GM12878 (cell line): Measurements from ENCODE around the gene GLE1. TPM values are rescaled to one million over a fixed set of nuclear protein-coding genes. Genes with fewer than 3 reads are reported as not detected.
A peak's percentile ranks its signal among the peaks of the same experiment; 100 is the strongest.

ENCODE experiments used
- ATAC-seq: fragments of 200-7000 bp; cut with Tn5 transposase; 3 replicates; pipeline ENCODE4 v1.9.1; 2020; ENCODE audit warnings: mild to moderate bottlenecking, moderate library complexity
- BruUV-seq: library from RNA; stranded (reverse); fragments of 400-500 nt; replicated peaks from 2 replicates; lab custom pipeline; 2021; lab: Mats Ljungman, UMichigan
- CTCF ChIA-PET: fragments of 300-600 bp; sonication (Branson Sonifier 250); formaldehyde crosslinking; extraction: SDS; loops from one replicate; lab custom pipeline; 2021; ENCODE audit warnings: inconsistent platforms; lab: Yijun Ruan, JAX
- POLR2A ChIA-PET: fragments of 350-600 bp; formaldehyde crosslinking; extraction: SDS; loops from one replicate; lab custom pipeline; 2021; ENCODE audit warnings: inconsistent platforms; lab: Charles Lee
- RAD21 ChIA-PET: fragments of 300-600 bp; sonication (Branson Sonifier 250); formaldehyde crosslinking; loops from one replicate; lab custom pipeline; 2023; ENCODE audit warnings: antibody characterized with exemption; ENCODE audit not compliant: unreplicated experiment; lab: Charles Lee
- SMC1A ChIA-PET: fragments of 300-600 bp; sonication (Branson Sonifier 250); formaldehyde crosslinking; loops from one replicate; lab custom pipeline; 2023; ENCODE audit not compliant: unreplicated experiment, uncharacterized antibody; lab: Charles Lee
- DNase-seq: peaks from one replicate; pipeline ENCODE4 v3.0.0-alpha.2; 2011; ENCODE audit warnings: low read depth, low spot score
- FAIRE-seq: peaks from 3 replicates; lab custom pipeline; 2011; peaks lifted over from hg19 to GRCh38; lab: Jason Lieb, UNC
- H2AFZ ChIP-seq: 2 replicates; pipeline ENCODE4 v1.6.0; 2011; ENCODE audit warnings: low read depth, low read length, control low read depth; ENCODE audit not compliant: control insufficient read depth
- H3K27ac ChIP-seq: 2 replicates; pipeline ENCODE4 v1.5.1; 2011; ENCODE audit warnings: control low read depth; ENCODE audit not compliant: control insufficient read depth, insufficient read depth
- H3K27me3 ChIP-seq, 2 experiments: replicated peaks in 1 of 2; 2 replicates each; pipeline versions ENCODE4 v1.6.0 to v1.6.1; 2011; ENCODE audit warnings: low read length in 1 of 2; ENCODE audit not compliant: control insufficient read depth in 2 of 2, insufficient read depth in 2 of 2
- H3K36me3 ChIP-seq, 2 experiments: 2 replicates each; pipeline ENCODE4 v1.5.1; 2011; ENCODE audit warnings: low read length in 1 of 2; ENCODE audit not compliant: control insufficient read depth in 2 of 2, insufficient read depth in 2 of 2
- H3K4me1 ChIP-seq: 2 replicates; pipeline ENCODE4 v1.6.1; 2011; ENCODE audit warnings: mild to moderate bottlenecking, low read length, moderate library complexity, mixed read lengths; ENCODE audit not compliant: control insufficient read depth, insufficient read depth
- H3K4me2 ChIP-seq: 2 replicates; pipeline ENCODE4 v1.6.0; 2011; ENCODE audit warnings: control low read depth; ENCODE audit not compliant: control insufficient read depth, insufficient read depth
- H3K4me3 ChIP-seq: fragments of 200-600 bp; sonication (generic); 2 replicates; pipeline ENCODE4 v1.5.1; 2016
- H3K79me2 ChIP-seq: 2 replicates; pipeline ENCODE4 v1.6.0; 2011; ENCODE audit warnings: low read length; ENCODE audit not compliant: control insufficient read depth, insufficient read depth
- H3K9ac ChIP-seq: 2 replicates; pipeline ENCODE4 v1.8.0; 2011; ENCODE audit warnings: low read length, control low read depth, mixed read lengths; ENCODE audit not compliant: control insufficient read depth, insufficient read depth
- H3K9me3 ChIP-seq: replicated peaks from 3 replicates; pipeline ENCODE4 v1.5.1; 2011; ENCODE audit warnings: mild to moderate bottlenecking, low read length; ENCODE audit not compliant: control insufficient read depth, insufficient read depth
- H4K20me1 ChIP-seq: 2 replicates; pipeline ENCODE4 v1.6.0; 2011; ENCODE audit not compliant: control insufficient read depth, insufficient read depth
- ATF7 ChIP-seq: fragments of 450-650 bp; IDR thresholded peaks from 2 replicates; pipeline ENCODE4 v1.6.1; 2016; ENCODE audit warnings: low read depth, mild to moderate bottlenecking
- BCL11A ChIP-seq: IDR thresholded peaks from 2 replicates; pipeline ENCODE4 v1.6.1; 2011; ENCODE audit warnings: low read depth, low read length
- CREB1 ChIP-seq: IDR thresholded peaks from 2 replicates; pipeline ENCODE4 v1.6.1; 2012; ENCODE audit warnings: low read depth, mild to moderate bottlenecking, inconsistent platforms
- HDGF ChIP-seq: fragments of 450-650 bp; IDR thresholded peaks from 2 replicates; pipeline ENCODE4 v1.6.1; 2016; ENCODE audit warnings: antibody characterized with exemption
- KDM1A ChIP-seq: fragments of 200-600 bp; sonication (generic); IDR thresholded peaks from 2 replicates; pipeline ENCODE4 v1.6.1; 2016; ENCODE audit warnings: borderline replicate concordance
- MYB ChIP-seq: fragments of 150-350 bp; IDR thresholded peaks from 2 replicates; pipeline ENCODE4 v1.6.1; 2014; ENCODE audit warnings: mild to moderate bottlenecking, low read depth, low read length, borderline replicate concordance
- NR2C1 ChIP-seq: fragments of 450-650 bp; IDR thresholded peaks from 2 replicates; pipeline ENCODE4 v1.6.1; 2017; ENCODE audit warnings: antibody characterized with exemption, mild to moderate bottlenecking, moderate library complexity
- SP1 ChIP-seq: IDR thresholded peaks from one replicate; pipeline ENCODE4 v1.6.1; 2011; ENCODE audit warnings: low read depth, low read length
- SPI1 ChIP-seq: IDR thresholded peaks from 2 replicates; pipeline ENCODE4 v1.6.1; 2011; ENCODE audit warnings: low read depth, mild to moderate bottlenecking, low read length, moderate library complexity, borderline replicate concordance; ENCODE audit not compliant: insufficient read depth
- SRF ChIP-seq, 2 experiments: IDR thresholded peaks; 2 replicates each; pipeline ENCODE4 v1.6.1; 2011; ENCODE audit warnings: low read depth in 2 of 2, low read length in 2 of 2, mild to moderate bottlenecking in 1 of 2, moderate library complexity in 1 of 2
- TAF1 ChIP-seq: IDR thresholded peaks from 2 replicates; pipeline ENCODE4 v1.6.1; 2011; ENCODE audit warnings: mild to moderate bottlenecking, low read depth, low read length, borderline replicate concordance
- YY1 ChIP-seq: IDR thresholded peaks from 2 replicates; pipeline ENCODE4 v1.6.1; 2011; ENCODE audit warnings: low read depth, mild to moderate bottlenecking, low read length
- WGBS: methylation state at CpG from one replicate; pipeline ENCODE4 v1.1.6; 2016; ENCODE audit warnings: low lambda C conversion rate; ENCODE audit not compliant: insufficient replicate concordance, insufficient coverage; ENCODE audit errors: missing lambda C conversion rate; 5-methylcytosine and 5-hydroxymethylcytosine counted together
- in situ Hi-C: fragments of 300-500 bp; cut with MboI; formaldehyde crosslinking; loops from 9 replicates; pipeline ENCODE4 v1.14.3; 2018; ENCODE audit warnings: mixed read lengths
- intact Hi-C: fragments of 100-400 bp; cut with micrococcal nuclease; formaldehyde crosslinking; loops from one replicate; pipeline ENCODE4 v1.14.2; 2022; ENCODE audit not compliant: unreplicated experiment
- polyA plus RNA-seq, 11 experiments: library from polyadenylated mRNA; depleted of rRNA in 4 of 11; unstranded in 6 of 11; stranded (reverse) in 5 of 11; fragments of >200 nt; fragmentation: Nextera tagmentation in 4 of 11; fragmentation: Illumina TruSeq in 1 of 11; extraction: Ambion mirVana in 4 of 11; extraction: Trizol in 1 of 11; gene quantifications; 1 replicate in 1 of 11; 2 replicates in 10 of 11; pipeline versions ENCODE4 v1.2.1 to v1.2.3, GENCODE V29; 2011 to 2016; ENCODE audit warnings: inconsistent platforms in 2 of 11, missing spikeins in 2 of 11, low read depth in 1 of 11
- total RNA-seq, 4 experiments: library from RNA; depleted of rRNA in 3 of 4; stranded (reverse); fragments of >200 nt in 3 of 4; fragmentation: Illumina TruSeq in 1 of 4; extraction: Trizol in 1 of 4; gene quantifications; 2 replicates each; pipeline versions ENCODE4 v1.2.1 to v1.2.3, GENCODE V29; 2013 to 2021
- TF ChIP-seq, protein P1 (sequence below): fragments of 450-650 bp; IDR thresholded peaks from 2 replicates; pipeline ENCODE4 v1.6.1; 2016; ENCODE audit warnings: mild to moderate bottlenecking
- TF ChIP-seq, protein P2 (sequence below): IDR thresholded peaks from 2 replicates; pipeline ENCODE4 v1.6.1; 2011; ENCODE audit warnings: borderline replicate concordance, low read depth, mild to moderate bottlenecking, moderate library complexity, mixed read lengths, low read length; ENCODE audit not compliant: insufficient read depth; ENCODE audit errors: extremely low read length
- TF ChIP-seq, protein P3 (sequence below): fragments of 150-350 bp; IDR thresholded peaks from 2 replicates; pipeline ENCODE4 v1.6.1; 2016; ENCODE audit warnings: low read depth, low read length

Gene GLE1
- total and polyA plus RNA-seq, 10 of the 15 experiments (the other 5 are each of a cell fraction or from before 2014, with no cell fraction given), result 17.4 to 52.0 (median 37.7) TPM

DNA sequence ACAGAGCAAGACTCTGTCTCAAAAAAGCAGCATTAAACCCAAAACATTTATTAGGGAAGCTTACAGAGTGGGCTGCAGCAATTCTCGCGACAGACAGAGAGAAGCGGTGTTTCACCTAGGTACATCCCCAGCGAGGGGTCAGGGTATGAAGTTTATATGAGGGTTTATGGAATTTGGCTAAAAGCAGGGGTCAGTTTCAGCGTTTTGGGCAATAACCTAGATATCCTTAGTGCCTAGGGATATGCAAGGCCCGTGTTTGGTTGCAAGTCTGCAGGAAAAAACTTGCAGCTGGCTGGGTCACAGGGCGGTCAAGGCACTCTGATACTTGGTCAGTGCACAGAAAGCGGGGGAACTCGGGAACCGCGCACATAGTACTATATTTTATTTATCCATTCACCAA is 649 bp upstream of the GLE1 start:
- Histone ChIP-seq H2AFZ (peak overlapping the region; percentile 95; the same call in 1 of the 2 replicates), H3K36me3 (peaks cover 4 to 10% of the 10 kb centered on the region in 2 experiments; a peak in 3 of 4 replicates), H3K27me3 (no peaks in the 10 kb centered on the region), H3K4me3 (peak overlapping the region; percentile 97), H3K79me2 (peaks cover 22% of the 10 kb centered on the region), H3K4me2 (peak overlapping the region; percentile 82), H3K27ac (no peak overlapping the region), H3K4me1 (peaks cover 10% of the 10 kb centered on the region; the same call in 1 of the 2 replicates), H4K20me1 (no peaks in the 10 kb centered on the region), H3K9me3 (no peaks in the 10 kb centered on the region), H3K9ac (peak overlapping the region; percentile 90; the same call in 1 of the 2 replicates)
- in situ Hi-C loops, result no loop called here
- SMC1A ChIA-PET, result interaction anchor here (1.1 to 2.6 kb wide), 4 partner anchors 9 to 133 kb away, joined by 3 to 20 read pairs (median 4); partner anchors contain the start of genes SPTAN1 and URM1
- BruUV-seq, result TSS peak; percentile 77
- no peak for FAIRE-seq
- peak; percentile 16; the same call in 2 of the 3 replicates for ATAC-seq
- POLR2A ChIA-PET, result interaction anchor here (0.6 to 1.3 kb wide), 2 partner anchors 48 to 1504 kb away, joined by 3 to 5 read pairs; partner anchors contain the start of gene ODF2
- WGBS, result 67% methylated on average over 11 of the region's 11 CpGs
- intact Hi-C loops, result no loop called here
- RAD21 ChIA-PET, result interaction anchor here (0.6 to 2.1 kb wide), 2 partner anchors 47 to 269 kb away, joined by 4 to 11 read pairs; no protein-coding TSS in a partner anchor
- CTCF ChIA-PET, result interaction anchor here (1.2 kb wide), 1 partner anchor 120 kb away, joined by 3 read pairs; no protein-coding TSS in a partner anchor
- TF ChIP-seq CREB1 (no peak), MYB (no peak), KDM1A (no peak), ATF7 (no peak), HDGF (no peak), NR2C1 (no peak), TAF1 (no peak), SP1 (no peak), SPI1 (no peak), BCL11A (no peak), YY1 (no peak), SRF (IDR thresholded peaks at IDR 0.05; ENCODE audit: low read depth in 2 of 2, low read length in 2 of 2) (no peak)
- TF ChIP-seq, protein P1, sequence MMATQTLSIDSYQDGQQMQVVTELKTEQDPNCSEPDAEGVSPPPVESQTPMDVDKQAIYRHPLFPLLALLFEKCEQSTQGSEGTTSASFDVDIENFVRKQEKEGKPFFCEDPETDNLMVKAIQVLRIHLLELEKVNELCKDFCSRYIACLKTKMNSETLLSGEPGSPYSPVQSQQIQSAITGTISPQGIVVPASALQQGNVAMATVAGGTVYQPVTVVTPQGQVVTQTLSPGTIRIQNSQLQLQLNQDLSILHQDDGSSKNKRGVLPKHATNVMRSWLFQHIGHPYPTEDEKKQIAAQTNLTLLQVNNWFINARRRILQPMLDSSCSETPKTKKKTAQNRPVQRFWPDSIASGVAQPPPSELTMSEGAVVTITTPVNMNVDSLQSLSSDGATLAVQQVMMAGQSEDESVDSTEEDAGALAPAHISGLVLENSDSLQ, result no peak
- TF ChIP-seq, protein P2, sequence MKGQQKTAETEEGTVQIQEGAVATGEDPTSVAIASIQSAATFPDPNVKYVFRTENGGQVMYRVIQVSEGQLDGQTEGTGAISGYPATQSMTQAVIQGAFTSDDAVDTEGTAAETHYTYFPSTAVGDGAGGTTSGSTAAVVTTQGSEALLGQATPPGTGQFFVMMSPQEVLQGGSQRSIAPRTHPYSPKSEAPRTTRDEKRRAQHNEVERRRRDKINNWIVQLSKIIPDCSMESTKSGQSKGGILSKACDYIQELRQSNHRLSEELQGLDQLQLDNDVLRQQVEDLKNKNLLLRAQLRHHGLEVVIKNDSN, result no peak
- TF ChIP-seq, protein P3, sequence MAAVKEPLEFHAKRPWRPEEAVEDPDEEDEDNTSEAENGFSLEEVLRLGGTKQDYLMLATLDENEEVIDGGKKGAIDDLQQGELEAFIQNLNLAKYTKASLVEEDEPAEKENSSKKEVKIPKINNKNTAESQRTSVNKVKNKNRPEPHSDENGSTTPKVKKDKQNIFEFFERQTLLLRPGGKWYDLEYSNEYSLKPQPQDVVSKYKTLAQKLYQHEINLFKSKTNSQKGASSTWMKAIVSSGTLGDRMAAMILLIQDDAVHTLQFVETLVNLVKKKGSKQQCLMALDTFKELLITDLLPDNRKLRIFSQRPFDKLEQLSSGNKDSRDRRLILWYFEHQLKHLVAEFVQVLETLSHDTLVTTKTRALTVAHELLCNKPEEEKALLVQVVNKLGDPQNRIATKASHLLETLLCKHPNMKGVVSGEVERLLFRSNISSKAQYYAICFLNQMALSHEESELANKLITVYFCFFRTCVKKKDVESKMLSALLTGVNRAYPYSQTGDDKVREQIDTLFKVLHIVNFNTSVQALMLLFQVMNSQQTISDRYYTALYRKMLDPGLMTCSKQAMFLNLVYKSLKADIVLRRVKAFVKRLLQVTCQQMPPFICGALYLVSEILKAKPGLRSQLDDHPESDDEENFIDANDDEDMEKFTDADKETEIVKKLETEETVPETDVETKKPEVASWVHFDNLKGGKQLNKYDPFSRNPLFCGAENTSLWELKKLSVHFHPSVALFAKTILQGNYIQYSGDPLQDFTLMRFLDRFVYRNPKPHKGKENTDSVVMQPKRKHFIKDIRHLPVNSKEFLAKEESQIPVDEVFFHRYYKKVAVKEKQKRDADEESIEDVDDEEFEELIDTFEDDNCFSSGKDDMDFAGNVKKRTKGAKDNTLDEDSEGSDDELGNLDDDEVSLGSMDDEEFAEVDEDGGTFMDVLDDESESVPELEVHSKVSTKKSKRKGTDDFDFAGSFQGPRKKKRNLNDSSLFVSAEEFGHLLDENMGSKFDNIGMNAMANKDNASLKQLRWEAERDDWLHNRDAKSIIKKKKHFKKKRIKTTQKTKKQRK, result no peak
- DNase-seq, result no peak
